NCI-H526 treated with DMSO at 0.1 percent for 48 hours (cell line): Measurements from ENCODE around the gene ZNF324.
"Not testable (repeated sequence)": the region's sequence is repeated elsewhere in the genome, so short reads cannot be mapped to it uniquely, and the experiment has no call there.

ENCODE experiments used
- DNase-seq: peaks from one replicate; lab custom pipeline; 2025; lab: John Stamatoyannopoulos, UW

Gene ZNF324

DNA sequence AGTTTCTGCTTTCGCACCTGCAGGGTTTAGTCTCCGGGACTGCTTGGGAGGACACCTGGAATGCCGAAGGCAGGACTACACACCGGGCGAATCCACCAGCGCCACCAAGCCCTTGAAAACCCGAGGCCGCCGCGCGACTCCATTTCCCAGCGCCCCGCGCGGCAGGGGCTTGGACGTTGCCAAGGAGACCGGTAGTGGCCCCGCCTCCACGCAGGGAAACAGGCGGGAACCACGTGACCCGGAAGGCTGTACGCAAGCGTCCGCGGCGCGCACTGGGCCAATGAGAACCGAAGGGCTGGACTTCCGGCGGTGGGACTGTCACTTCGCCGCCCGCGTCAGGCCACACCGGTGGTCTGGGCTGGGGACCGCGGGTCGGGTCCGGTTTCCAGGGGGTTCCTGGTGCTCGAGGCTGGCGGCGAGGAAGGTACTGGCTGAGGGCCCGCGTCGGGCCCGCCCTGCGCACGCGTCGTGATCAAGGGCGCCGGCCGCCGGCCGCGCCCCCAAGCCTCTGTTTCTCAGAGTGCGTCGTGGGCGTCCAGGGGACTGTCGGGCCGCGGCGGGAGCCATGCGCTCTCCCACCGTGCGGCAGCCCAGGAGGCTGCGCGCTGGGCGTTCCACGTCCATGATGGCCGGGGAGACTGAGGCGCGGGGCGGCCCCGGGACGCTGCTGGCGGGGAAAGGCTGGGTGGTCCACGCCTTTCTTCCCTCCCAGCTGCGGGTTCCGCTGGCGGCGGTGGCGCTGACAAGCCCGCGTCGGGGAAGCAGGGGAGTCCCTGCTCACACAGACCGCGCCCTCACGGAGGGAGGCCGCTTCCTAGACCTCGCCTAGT lies at the start of gene ZNF324:
Gene ZNF324 (plus strand): TSS at position 321 of the 830 bp plus-strand sequence. CDS start 2,106 bp downstream, outside the sequence.
- peak; percentile 91 for DNase-seq

DNA sequence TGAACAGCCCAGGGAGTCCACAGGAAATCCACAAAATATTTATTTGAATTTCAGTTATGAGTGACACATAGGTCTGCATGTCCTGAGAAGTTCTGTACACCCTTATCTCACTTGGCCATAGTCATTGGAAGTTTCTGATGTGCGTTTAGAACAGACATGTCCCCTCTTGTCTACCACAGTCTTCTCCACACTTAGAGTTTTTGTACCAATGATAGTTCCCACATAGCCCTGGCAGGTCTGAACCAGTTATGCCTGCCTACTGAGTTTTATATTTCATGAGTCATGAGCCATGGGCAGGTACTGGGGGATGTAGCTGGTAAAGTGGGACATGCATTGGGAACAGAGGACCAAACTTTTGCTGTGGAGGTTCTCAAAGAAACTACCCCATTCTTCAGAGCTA lies 38.3 kb upstream of the ZNF324 start:
- no peak for DNase-seq

DNA sequence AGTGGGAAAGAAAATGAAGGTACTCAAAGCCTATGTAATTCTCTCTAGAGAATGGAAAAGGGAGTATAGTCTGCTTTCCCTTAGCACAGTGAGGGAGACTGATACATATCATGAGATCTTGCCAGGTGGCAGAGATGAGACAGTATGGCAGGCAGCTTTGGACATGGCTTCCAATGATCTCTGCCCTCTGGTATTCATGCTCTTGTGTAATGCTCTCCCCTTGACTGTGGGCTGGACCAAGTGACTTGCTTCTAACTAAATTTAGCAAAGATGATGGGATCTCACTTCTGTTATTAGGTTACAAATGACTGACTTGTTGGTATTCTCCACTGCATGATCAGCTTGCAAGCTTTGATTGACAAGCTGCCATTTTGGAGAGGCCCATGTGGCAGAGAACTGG lies 37.1 kb upstream of the ZNF324 start:
- DNase-seq, result no peak

DNA sequence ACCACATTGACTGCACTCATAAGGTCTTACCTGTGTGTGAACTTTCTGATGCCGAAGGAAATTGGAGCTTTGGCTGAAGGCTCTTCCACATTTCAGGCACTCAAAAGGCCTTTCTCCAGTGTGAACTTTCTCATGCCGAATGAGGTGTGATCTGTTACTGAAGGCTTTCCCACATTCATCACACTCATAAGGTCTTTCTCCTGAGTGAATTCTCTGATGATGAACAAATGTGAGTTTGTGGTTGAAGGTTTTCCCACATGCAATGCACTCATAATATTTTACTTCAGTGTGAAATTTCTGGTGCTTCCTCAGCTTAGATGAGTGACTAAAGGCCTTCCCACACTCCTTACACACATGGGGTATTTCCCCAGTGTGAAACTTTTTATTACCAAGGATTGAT lies 32.7 kb upstream of the ZNF324 start:
- no peak for DNase-seq

DNA sequence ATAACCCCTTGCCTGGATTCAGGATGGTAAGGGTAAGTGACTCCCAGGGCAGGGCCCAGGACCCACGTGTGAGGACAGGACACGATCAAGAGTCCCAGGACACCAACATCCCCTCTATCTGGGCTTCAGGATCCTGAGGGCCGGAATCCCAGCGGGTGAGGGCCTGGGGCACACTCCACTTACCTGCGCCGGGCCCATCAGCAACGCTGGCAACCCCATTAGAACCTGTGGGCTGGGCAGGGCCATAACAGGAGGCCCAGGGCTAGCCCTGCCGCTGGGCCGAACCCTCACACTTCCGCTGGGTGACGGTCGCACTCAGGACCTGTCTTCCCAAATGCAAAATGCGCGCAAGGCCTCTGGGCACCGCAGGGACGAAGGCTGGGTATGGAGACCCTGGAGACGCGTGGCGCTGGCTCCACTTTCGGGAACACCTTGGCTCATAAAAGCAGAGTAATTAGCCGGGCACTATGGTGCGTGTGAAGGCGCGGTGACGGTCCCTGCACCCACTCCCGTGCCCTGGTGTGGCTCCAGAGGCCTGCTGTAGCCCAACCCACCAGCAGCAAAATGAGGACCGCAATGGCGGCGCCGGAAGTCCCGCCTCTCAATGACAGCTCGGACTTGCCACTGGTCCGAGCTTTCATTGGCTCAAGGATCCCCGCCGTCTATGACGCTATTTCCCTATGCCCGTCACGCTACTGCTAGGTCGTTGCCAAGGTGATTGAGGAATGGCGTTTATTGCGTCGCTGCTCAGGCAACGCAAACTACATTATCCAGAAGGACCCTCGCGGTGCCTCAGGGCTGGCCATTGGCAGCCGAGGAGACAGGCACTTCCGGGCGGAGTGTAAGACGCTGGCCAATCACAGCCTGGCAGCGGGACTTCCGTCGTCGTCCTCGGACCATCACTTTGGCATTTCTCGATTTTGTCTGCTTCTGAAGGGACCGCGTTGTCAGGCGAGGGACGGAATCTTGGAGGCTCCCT lies 27.0 kb upstream of the ZNF324 start, which contains the start of gene ZNF132:
Gene ZNF132 (minus strand): TSS at position 578 of the 979 bp plus-strand sequence. CDS start 332 bp downstream, at position 246.
- no peak for DNase-seq

DNA sequence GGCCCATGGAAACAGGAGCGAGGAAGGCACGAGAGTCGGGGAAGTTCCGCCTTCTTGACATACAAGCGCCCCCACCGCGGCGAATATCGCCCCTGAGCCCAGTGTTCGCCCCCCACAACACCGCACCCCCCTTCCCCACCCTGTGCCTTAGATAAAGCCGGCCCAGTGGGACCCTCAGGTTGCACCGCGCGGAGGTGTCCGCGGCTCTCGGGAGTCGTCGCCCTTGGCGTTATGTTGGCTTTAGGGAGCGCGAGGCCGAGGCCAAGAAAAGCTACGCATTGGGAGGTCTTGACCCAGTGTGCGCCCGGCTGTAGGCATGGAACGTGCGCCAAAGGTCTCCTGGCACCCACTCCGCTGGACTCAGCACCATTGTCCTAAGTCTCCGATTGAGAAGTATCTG lies 26.3 kb upstream of the ZNF324 start:
- DNase-seq, result no peak

DNA sequence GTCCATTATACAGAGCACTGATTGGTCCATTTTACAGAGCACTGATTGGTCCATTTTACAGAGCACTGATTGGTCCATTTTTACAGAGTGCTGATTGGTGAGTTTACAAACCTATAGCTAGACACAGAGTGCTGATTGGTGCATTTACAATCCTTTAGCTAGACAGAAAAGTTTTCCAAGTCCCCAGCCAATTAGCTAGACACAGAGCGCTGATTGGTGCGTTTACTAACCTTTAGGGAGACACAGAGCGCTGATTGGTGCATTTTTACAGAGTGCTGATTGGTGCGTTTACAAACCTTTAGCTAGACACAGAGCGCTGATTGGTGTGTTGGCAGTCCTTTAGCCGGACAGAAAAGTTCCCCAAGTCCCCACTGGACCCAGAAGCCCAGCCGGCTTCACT lies 23.9 kb upstream of the ZNF324 start:
- DNase-seq, result not testable (repeated sequence)

DNA sequence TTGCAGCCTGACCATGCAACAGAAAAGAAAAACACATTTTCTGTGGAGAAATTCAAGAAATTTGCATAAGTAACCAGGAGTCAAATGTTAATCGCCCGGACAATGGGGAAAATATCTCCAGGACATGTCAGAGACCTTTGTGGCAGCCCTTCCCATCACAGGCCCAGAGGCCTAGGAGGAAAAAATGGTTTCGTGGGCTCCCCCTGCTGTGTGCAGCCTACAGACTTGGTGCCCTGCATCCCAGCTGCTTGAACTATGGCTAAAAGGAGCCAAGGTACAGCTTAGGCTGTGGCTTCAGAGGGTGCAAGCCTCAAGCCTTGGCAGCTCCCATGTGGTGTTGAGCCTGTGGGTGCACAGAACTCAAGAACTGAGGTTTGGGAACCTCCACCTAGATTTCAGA lies 18.0 kb upstream of the ZNF324 start:
- DNase-seq, result not testable (repeated sequence)

DNA sequence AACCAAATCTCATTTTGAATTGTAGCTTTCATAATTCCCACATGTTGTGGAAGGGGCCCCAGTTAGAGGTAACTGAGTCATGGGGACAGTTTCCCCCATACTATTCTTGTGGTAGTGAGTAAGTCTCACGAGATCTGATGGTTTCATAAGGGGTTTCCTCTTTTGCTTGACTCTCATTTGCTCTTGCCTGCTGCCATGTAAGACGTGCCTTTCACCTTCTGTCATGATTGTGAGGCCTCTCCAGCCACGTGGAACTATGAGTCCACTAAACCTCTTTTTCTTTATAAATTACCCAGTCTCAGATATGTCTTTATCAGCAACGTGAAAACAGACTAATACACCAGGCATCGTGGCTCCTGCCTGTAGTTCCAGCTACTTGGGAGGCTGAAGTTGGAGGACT lies 16.9 kb upstream of the ZNF324 start:
- DNase-seq, result not testable (repeated sequence)

DNA sequence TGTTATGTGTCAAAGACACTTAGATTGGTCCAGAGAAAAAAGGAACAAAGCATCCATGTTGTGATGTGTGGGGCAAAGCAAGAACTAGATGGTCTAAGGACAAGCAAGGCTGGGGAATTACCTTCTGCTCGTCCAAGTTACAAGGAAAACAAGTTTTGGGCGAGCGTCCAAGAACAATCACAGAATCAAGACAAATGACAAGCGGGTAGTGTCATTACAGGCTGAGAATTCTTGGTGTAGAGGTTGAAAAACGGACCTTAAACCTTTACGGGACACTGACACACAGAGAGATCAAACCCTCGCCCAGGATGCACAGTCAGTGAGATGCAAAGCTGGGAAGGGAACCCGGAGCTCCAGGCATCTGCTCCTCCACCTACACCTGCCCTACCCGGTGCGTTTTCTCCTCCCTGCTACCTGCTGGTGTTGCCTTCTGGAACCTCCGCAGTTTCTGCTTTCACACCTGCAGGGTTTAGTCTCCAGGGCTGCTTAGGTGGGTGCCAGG lies 16.0 kb upstream of the ZNF324 start:
- no peak for DNase-seq

DNA sequence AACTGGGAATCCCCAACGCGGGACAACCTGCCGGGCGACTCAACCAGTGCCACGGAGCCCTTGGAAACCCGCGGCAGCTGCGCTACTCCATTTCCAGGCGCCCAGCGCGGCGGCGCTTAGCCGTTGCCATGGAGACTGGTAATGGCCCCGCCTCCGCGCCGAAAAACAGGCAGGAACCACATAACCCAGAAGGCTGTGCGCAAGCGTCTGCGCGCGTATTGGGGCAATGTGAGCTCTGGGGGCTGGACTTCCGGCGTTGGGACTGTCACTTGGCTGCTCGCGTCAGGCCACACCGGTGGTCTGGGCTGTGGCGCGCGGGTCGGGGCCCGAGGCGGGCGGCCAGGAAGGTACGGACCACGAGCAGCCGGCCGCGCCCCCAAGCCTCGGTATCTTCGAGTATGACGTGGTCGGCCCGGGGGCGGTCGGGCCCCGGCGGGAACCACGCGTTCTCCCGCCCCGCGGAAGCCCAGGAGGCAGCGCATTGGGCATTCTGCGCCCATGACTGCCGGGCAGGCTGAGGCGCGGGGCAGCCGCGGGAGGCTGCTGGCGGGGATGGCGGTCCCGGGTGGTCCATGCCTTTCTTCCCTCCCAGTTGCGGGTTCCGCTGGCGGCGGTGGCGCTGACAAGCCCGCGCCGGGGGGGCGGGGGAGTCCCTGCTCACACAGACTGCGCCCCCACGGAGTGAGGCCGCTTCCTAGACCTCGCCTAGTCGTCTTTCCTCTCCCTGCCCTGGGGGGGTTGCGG lies 15.3 kb upstream of the ZNF324 start, which contains the start of gene ZNF324B:
Gene ZNF324B (plus strand): TSS at position 265 of the 744 bp plus-strand sequence. CDS start 2,080 bp downstream, outside the sequence.
- peak; percentile 89 for DNase-seq

DNA sequence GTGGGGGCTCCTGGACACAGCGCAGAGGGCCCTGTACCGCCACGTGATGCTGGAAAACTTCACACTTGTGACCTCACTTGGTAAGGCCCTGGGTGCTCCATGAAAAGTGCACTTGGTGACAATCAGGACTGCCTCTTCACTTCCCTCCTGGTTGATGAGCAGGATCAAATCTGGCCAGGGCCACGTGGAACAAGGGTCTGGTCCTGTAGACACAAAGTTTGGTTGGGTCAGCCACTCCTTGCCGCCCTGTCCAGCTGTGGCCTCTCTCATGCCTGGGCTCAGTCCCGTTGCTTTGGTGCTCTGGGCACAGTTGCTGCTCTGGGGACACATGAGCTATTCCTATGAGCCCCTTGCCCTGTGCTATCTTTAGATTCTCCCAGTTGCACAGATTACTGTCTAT lies 13.1 kb upstream of the ZNF324 start:
- DNase-seq, result no peak

DNA sequence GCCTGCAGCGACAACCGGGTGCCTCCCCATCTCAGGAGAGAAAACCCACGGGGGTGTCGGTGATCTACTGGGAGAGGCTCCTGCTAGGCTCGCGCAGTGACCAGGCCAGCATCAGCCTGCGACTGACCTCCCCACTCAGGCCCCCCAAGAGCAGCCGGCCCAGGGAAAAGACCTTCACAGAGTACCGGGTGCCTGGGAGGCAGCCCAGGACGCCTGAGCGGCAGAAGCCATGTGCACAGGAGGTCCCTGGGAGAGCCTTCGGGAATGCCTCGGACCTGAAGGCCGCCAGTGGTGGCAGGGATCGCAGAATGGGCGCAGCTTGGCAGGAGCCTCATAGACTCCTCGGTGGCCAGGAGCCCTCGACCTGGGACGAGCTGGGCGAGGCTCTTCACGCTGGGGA lies 11.6 kb upstream of the ZNF324 start:
- DNase-seq, result no peak

DNA sequence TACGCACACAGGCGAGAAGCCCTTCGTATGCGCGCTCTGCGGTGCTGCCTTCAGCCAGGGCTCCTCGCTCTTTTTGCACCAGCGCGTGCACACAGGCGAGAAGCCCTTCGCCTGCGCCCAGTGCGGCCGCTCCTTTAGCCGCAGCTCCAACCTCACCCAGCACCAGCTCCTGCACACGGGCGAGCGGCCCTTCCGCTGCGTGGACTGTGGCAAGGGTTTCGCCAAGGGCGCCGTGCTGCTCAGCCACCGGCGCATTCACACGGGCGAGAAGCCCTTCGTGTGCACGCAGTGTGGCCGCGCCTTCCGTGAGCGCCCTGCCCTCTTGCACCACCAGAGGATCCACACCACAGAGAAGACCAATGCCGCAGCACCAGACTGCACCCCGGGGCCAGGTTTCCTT lies 10.8 kb upstream of the ZNF324 start:
- DNase-seq, result no peak

DNA sequence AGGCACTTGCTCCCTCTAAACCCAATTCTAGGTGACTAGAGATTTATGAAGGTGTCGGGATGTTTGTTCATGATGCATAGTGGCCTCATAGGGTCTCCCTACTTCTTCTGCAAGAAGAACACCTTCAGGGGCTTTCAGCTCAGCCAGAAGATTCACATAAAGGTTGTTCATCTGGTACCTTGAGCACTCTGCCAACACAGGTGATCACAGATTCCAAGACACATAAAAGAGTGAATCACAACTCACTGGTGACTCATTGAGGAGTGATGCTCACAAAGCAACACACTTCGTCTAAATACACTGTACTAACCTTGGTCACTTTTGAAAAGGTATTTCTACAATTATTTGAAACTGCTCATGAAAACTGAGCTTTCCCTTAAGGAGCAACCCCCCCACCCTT lies 6.8 kb upstream of the ZNF324 start:
- no peak for DNase-seq

DNA sequence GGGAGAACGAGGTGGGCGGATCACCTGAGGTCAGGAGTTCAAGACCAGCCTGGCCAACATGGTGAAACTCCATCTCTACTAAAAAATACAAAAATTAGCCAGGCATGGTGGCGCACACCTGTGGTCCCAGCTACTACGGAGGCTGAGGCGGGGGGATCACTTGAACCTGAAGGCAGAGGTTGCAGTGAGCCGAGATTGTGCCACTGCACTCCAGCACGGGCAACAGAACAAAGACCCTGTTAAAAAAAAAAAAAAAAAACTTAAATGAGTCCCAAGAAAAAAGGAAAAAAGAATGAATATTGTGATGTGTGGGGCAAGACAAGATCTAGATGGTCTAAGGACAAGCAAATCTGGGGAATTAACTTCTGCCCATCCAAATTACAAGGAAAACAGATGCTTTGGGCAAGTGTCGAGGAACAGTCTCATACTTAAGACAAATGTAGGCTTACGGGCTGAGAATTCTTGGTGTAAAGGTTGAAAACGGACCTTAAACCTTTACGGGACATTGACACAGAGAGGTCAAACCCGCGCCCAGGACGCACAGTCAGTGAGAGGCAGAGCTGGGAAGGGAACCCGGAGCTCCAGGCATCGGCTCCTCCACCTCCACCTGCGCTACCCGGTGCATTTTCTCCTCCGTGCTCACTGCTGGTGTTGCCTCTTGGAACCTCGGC lies 656 bp upstream of the ZNF324 start:
- no peak for DNase-seq

DNA sequence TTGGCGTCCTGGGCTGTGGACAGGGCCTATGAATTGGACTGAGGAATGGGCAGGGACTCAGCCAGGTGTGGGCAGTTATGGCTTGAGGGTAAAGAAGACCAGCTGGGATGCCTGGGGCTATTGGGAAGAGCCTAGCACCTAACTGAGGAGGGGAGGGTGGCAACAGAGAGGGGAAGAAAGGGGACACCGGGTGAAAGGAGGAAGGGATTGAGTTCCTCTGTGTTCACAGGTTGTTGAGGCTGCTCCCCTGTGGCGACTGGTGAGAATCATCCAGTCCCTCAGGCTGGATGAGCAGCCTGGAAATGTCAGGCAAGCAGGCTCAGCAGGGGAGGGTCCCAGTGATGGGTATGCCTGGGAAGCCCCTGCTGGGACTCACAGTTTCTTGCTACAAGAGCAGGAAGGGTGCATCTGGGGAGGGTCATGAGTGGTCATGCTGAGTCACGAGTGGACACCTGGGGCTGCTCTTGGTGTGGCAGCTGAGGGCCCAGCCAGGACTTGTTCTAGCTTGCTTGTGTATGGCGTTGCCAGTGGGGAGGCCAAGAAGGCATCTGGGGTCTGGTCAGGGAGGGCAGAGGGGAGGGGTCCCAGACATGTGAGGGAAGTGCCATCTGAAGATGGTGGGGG lies 1.4 kb downstream of the ZNF324 start:
- DNase-seq, result no peak

DNA sequence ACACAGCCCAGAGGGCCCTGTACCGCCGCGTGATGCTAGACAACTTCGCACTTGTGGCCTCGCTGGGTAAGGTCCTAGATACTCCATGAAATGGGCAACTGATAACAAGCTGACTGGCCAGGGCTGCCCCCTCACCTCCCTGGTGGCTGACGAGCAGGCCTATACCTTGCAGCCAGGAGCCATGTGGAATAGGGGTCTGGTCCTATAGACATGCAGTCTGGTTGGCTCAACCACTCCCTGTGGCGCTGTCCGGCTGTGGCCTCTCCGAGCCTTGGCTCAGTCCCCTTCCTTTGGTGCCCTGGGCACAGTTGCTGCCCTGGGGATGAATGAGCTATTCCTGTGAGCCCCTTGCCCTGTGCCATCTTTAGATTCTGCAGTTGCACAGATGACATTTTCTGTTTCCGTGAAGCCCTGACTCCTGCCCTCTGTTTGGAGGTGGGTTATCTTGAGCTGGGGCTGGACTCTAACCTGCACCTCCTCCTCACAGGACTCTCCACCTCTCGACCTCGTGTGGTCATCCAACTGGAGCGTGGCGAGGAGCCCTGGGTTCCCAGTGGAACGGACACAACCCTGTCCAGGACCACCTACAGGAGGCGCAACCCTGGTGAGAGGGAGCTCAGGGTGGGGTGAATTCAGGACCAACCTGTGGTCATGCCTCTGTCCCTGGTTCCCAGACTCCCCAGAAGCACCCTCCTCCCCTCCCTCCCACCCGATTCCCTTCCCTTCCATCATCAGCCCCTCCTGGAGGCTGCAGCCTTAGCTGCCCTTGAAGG lies 2.5 kb downstream of the ZNF324 start:
- DNase-seq, result no peak

DNA sequence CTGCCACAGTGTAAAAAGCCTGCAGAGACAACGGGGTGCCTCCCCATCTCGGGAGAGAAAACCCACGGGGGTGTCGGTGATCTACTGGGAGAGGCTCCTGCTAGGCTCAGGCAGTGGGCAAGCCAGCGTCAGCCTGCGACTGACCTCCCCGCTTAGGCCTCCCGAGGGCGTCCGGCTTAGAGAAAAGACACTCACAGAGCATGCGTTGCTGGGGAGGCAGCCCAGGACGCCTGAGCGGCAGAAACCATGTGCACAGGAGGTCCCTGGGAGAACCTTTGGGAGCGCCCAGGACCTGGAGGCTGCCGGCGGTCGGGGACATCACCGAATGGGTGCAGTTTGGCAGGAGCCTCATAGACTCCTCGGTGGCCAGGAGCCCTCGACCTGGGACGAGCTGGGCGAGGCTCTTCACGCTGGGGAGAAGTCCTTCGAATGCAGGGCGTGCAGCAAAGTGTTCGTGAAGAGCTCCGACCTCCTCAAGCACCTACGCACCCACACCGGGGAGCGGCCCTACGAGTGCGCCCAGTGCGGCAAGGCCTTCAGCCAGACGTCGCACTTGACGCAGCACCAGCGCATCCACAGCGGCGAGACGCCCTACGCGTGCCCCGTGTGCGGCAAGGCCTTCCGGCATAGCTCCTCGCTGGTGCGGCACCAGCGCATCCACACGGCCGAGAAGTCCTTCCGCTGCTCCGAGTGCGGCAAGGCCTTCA lies 4.1 kb downstream of the ZNF324 start:
- not testable (repeated sequence) for DNase-seq
